HFF-Myc (cell line): ENCODE data around the gene SEMA4B.

Experiments
- DNase-seq: peaks from one replicate; pipeline ENCODE4 v3.0.0-alpha.2; 2011; ENCODE audit warnings: low read depth; ENCODE audit errors: extremely low read depth
- H3K4me3 ChIP-seq: replicated peaks from 2 replicates; pipeline ENCODE4 v1.5.1; 2011; ENCODE audit warnings: low read depth, mild to moderate bottlenecking, control low read depth, low read length
- TF ChIP-seq, protein P1 (sequence below): IDR thresholded peaks from 2 replicates; pipeline ENCODE4 v1.5.1; 2012; ENCODE audit warnings: mild to moderate bottlenecking, low read depth, low read length, control low read depth; ENCODE audit errors: missing control alignments

SEMA4B gene

DNA sequence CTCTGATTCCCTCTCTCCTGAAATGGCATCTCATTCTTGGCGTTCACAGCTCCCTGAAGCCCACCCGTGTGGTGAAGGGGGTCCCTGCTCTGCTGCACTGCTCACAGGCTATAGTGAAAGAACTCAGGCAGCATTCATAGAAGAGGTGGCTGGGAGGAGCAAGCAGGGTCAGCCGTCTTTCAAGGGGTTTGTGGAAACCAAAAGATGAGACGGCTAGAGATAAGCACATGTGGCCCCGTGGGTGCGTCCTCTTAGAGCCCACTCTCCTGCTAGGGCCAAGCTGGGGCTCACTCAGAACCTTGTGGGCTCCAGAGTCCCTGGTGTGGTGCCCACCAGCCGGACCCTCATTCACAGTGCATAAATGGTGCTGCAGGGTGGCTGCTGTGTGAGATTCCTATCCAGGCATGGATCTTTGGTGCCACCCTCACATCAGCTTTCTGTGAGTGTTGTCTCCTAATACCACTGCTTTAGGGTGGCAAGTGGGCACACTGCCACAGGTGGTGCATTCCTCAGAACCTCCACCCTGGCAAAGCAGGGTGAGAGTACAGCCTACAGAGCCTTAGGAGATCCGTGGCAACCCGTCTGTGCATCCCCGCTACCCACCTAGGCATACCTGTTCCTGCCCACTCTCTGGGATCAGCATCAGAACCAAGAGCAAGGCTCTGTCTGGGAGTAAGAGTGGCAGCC, 11.2 kb upstream of the SEMA4B start:
- no peak for DNase-seq
- TF ChIP-seq, protein P1, sequence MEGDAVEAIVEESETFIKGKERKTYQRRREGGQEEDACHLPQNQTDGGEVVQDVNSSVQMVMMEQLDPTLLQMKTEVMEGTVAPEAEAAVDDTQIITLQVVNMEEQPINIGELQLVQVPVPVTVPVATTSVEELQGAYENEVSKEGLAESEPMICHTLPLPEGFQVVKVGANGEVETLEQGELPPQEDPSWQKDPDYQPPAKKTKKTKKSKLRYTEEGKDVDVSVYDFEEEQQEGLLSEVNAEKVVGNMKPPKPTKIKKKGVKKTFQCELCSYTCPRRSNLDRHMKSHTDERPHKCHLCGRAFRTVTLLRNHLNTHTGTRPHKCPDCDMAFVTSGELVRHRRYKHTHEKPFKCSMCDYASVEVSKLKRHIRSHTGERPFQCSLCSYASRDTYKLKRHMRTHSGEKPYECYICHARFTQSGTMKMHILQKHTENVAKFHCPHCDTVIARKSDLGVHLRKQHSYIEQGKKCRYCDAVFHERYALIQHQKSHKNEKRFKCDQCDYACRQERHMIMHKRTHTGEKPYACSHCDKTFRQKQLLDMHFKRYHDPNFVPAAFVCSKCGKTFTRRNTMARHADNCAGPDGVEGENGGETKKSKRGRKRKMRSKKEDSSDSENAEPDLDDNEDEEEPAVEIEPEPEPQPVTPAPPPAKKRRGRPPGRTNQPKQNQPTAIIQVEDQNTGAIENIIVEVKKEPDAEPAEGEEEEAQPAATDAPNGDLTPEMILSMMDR = no peak
- H3K4me3 ChIP-seq = no peak overlapping the region

DNA sequence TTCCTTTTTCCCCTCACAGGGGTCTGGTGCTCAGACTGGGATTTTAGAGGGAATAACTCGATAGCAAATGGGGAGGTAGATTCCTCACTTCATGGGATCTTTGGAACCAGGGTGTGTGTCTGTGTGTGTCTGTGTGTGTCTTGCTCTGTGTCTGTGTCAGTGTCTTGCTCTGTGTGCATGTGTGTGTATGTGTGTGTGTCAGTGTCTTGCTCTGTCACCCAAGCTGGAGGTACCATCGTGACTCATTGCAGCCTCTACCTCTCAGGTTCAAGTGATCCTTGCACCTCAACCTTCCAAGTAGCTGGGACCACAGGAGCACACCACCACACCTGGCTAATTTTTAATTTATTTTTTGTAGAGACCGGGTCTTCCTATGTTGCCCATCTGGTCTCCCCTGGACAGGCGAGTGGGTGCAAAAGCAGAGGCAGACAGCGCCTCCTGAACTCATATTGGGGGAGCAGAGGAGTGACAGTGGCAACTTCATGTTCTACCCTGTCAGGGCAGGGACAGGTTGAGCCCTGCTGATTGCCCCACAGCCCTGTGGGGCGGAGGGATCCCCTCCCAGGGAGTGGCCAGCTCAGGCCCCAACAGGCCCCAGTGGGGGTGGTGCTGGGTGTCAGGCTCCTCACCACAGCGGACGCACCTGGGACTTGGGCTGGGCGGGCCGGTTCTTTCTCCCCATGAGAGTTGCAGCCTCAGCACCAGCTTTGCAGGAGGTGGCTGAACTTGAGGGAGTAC, 10.4 kb upstream of the SEMA4B start:
- H3K4me3 ChIP-seq = no peak overlapping the region
- DNase-seq = no peak
- TF ChIP-seq, protein P1 = no peak

DNA sequence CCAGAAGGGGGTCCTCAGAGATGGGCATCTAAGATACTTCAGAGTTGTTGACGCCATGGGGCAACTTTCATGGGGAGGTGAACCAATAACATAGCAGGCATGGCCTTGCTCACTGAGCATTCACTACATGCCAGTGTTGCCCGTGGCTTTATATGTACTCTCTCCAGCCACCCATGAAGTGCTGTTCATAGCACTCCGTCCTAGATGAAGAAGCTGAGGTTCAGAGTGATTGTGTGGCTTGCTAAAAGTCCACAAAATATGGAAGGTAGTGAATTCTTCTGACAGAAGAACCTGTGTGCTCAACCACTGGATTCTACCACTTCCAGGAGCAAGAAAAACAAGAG, 9.8 kb upstream of the SEMA4B start:
- no peak for DNase-seq
- TF ChIP-seq, protein P1 = no peak
- H3K4me3 ChIP-seq = no peak overlapping the region

DNA sequence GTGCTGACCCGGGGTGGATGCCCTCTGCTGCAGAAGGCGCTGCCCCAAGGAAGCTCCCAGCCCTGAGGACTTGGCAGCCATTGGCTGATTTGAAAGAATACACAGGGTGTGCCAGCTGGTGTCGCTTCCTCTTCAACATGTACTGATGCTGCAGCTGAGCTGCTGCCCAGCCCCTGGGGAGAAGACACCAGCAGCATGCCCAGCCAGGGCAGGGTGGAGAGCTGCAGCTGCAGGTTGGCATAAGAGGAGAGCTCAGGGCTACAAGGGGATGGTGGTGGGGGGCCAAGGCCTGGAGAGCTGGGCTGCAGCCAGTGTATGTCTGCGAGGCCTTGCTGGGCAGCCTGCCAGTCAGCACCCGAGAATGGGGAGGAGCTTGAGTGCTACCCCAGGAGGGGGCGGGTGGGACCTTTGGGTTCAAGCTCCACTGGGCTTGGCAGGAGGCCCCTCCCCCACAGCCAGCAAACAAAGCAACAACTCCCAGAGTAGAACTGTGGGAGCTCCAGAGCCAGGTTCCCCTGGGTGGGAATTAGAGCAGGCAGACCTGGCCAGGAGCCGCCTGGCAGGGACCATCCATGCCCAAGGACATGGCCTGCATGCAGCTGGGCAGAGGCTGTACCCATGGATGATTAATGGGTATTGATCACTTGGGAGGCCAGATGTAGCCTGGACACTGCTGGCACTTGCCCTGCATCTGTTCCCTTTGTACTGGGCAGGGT, 9.2 kb upstream of the SEMA4B start:
- no peak for DNase-seq
- TF ChIP-seq, protein P1 = no peak
- no peak overlapping the region for H3K4me3 ChIP-seq

DNA sequence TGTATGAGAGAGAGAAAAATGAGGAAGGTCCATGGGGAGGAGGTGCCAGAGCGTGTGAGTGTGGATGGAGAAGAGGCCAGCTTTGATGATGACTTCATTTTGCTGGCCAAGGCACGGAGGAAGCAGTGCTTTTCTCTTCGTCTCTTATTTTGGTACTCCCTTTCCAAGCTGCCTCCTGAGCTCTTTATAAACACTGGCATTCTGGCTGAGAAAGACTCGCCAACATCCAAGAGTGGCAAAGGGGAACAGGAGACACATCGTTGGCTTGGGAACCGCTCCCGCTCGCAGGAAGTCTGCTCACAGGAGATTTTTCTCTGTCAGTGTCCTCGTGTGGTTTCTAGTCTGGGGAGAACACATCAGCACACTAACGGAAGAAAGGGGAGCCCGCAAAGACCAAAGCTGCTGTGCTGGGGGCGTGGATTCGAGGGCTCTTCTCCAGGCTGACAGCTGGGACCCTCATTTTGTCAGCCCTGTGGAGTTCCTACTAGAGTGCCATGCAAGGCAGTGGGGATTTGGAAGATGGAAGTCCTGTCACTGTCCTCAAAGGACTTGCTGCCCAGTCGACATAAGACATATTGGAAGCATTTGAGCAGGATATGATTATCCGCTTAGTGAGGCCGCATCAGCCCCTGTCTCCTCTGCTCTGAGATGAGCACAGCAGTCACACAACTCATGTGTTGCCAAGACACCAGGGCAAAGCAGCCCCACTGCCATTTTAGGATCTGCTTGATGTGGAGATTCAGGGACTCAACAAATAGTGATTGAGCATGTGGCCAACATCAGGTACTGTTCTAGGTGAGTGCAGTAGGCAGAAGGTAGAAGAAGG, 8.0 kb upstream of the SEMA4B start:
- TF ChIP-seq, protein P1 = no peak
- no peak for DNase-seq
- H3K4me3 ChIP-seq = no peak overlapping the region

- no peak overlapping the region for H3K4me3 ChIP-seq
- TF ChIP-seq, protein P1 = no peak
- DNase-seq = no peak
Measured at GRCh38 chr15:90194655-90195054, 6.5 kb upstream of the SEMA4B start.
